Stomach (tissue), 9 donors: ENCODE data around the gene NPHP4. TPM values are rescaled to one million over a fixed set of nuclear protein-coding genes. Genes with fewer than 3 reads are reported as not detected.

Source experiments
- DNase-seq, 2 donors: peaks; one replicate each; pipeline versions ENCODE4 v3.0.0 to v3.0.0-alpha.2; 2013 to 2019
- H3K27ac ChIP-seq, 5 donors: fragments of 200-600 bp in 4 of 5; sonication (generic) in 4 of 5; one replicate each; pipeline ENCODE4 v1.5.1; 2013 to 2019; ENCODE audit warnings: mild to moderate bottlenecking in 1 of 5, moderate library complexity in 1 of 5
- H3K27me3 ChIP-seq, 3 donors: fragments of 200-600 bp; sonication (generic); one replicate each; pipeline ENCODE4 v1.5.1; 2017 to 2019; ENCODE audit warnings: mixed run types in 1 of 3
- H3K36me3 ChIP-seq, 4 donors: fragments of 200-600 bp; sonication (generic); 1 replicate in 3 of 4; 2 replicates in 1 of 4; pipeline ENCODE4 v1.5.1; 2016 to 2019
- H3K4me1 ChIP-seq, 4 donors: fragments of 200-600 bp; sonication (generic); one replicate each; pipeline ENCODE4 v1.5.1; 2016 to 2019
- H3K4me3 ChIP-seq, 4 donors: fragments of 200-600 bp; sonication (generic) in 3 of 4; one replicate each; pipeline ENCODE4 v1.5.1; 2016 to 2019; ENCODE audit warnings: mild to moderate bottlenecking in 1 of 4
- H3K9me3 ChIP-seq, 4 donors: fragments of 200-600 bp; sonication (generic); one replicate each; pipeline ENCODE4 v1.5.1; 2016 to 2019
- CTCF ChIP-seq, 7 experiments: fragments of 450-650 bp in 4 of 7; fragments of 200-600 bp in 3 of 7; sonication (generic) in 3 of 7; IDR thresholded peaks; one replicate each; pipeline ENCODE4 v1.5.1; 2016 to 2019; ENCODE audit warnings: antibody characterized with exemption in 7 of 7, control low read depth in 2 of 7, mild to moderate bottlenecking in 1 of 7
- EP300 ChIP-seq: sonication (generic); formaldehyde crosslinking; IDR thresholded peaks from one replicate; pipeline ENCODE4 v1.6.1; 2017; ENCODE audit warnings: antibody characterized with exemption
- POLR2A ChIP-seq, 4 donors: fragments of 450-650 bp; IDR thresholded peaks; one replicate each; pipeline ENCODE4 v1.6.1; 2016; ENCODE audit warnings: antibody characterized with exemption in 4 of 4, control low read depth in 2 of 4, mild to moderate bottlenecking in 1 of 4, moderate library complexity in 1 of 4
- POLR2AphosphoS5 ChIP-seq, 3 donors: sonication (generic); formaldehyde crosslinking; IDR thresholded peaks; one replicate each; pipeline ENCODE4 v1.6.1; 2016; ENCODE audit warnings: antibody characterized with exemption in 3 of 3
- WGBS, 5 donors: extraction: QIAGEN DNeasy Blood & Tissue Kit in 3 of 5; methylation state at CpG; one replicate each; pipeline versions ENCODE4 v1.1.5 to v1.1.7; 2013 to 2018; 5-methylcytosine and 5-hydroxymethylcytosine counted together
- intact Hi-C: fragments of 100-400 bp; cut with DNase I; formaldehyde crosslinking; loops from one replicate; pipeline ENCODE4 v1.15.1; 2023; ENCODE audit warnings: low total_unique reads
- polyA plus RNA-seq, 3 donors: library from polyadenylated mRNA; stranded (reverse); fragments of 200-250 nt; gene quantifications; one replicate each; pipeline ENCODE4 v1.2.3, GENCODE V29; 2013
- total RNA-seq, 5 donors: library from RNA; depleted of rRNA; stranded (reverse); fragments of >200 nt; gene quantifications; one replicate each; pipeline versions ENCODE4 v1.1.0 to v1.2.3, GENCODE V29; 2014 to 2016
- donor health status: healthy with polysubstance abuse.
- donor health status: Bipolar disorder and iron deficiency.
- donor health status: healthy.

The NPHP4 gene
- total and polyA plus RNA-seq, 8 donors: 1.9 to 29.7 (median 7.3) TPM

GRCh38 chr1:5960336-5960735 lies 31.9 kb downstream of the NPHP4 start:
- TF ChIP-seq CTCF (IDR thresholded peaks at IDR 0.05): no peak
- no peak for TF ChIP-seq EP300
- TF ChIP-seq POLR2AphosphoS5 (IDR thresholded peaks at IDR 0.05): no peak
- no peak for TF ChIP-seq POLR2A (IDR thresholded peaks at IDR 0.05)
- WGBS, 5 donors: 91 to 94% (median 91%) methylated on average over 7 of the region's 7 CpGs
- H3K4me3 ChIP-seq: no peak overlapping the region
- H3K36me3 ChIP-seq: peaks cover 0 to 83% (median 79%) of the 10 kb centered on the region in 4 donors
- H3K4me1 ChIP-seq: no peaks in the 10 kb centered on the region
- H3K27me3 ChIP-seq: no peaks in the 10 kb centered on the region
- no peak overlapping the region for H3K27ac ChIP-seq
- H3K9me3 ChIP-seq: no peaks in the 10 kb centered on the region
- no peak for DNase-seq
- intact Hi-C loops: no loop called here

- WGBS, 5 donors: 92 to 95% (median 92%) methylated on average over 9 of the region's 9 CpGs
- TF ChIP-seq EP300 (no peak), POLR2A (IDR thresholded peaks at IDR 0.05) (no peak), POLR2AphosphoS5 (IDR thresholded peaks at IDR 0.05) (no peak), CTCF (IDR thresholded peaks at IDR 0.05) (no peak)
- no peak for DNase-seq
- intact Hi-C loops: no loop called here
- no peaks in the 10 kb centered on the region for H3K9me3 ChIP-seq
- H3K27ac ChIP-seq: no peak overlapping the region
- no peak overlapping the region for H3K4me3 ChIP-seq
- H3K27me3 ChIP-seq: no peaks in the 10 kb centered on the region
- H3K4me1 ChIP-seq: no peaks in the 10 kb centered on the region
- H3K36me3 ChIP-seq: peaks cover 0 to 83% (median 80%) of the 10 kb centered on the region in 4 donors
Observed at GRCh38 chr1:5959667-5960230, 32.5 kb downstream of the NPHP4 start.

GRCh38 chr1:5959087-5959486 lies 33.1 kb downstream of the NPHP4 start:
- no peaks in the 10 kb centered on the region for H3K27me3 ChIP-seq
- TF ChIP-seq EP300 (no peak), CTCF (IDR thresholded peaks at IDR 0.05) (no peak), POLR2A (IDR thresholded peaks at IDR 0.05) (no peak), POLR2AphosphoS5 (IDR thresholded peaks at IDR 0.05) (no peak)
- H3K4me1 ChIP-seq: no peaks in the 10 kb centered on the region
- WGBS, 5 donors: 88 to 95% (median 91%) methylated on average over 13 of the region's 13 CpGs
- no peaks in the 10 kb centered on the region for H3K9me3 ChIP-seq
- no peak overlapping the region for H3K4me3 ChIP-seq
- H3K36me3 ChIP-seq: peaks cover 0 to 89% (median 84%) of the 10 kb centered on the region in 4 donors
- intact Hi-C loops: no loop called here
- no peak overlapping the region for H3K27ac ChIP-seq
- no peak for DNase-seq

GRCh38 chr1:5956022-5956830 lies 36.0 kb downstream of the NPHP4 start:
- WGBS, 5 donors: 88 to 92% (median 90%) methylated on average over 10 of the region's 10 CpGs
- Histone ChIP-seq H3K9me3 (no peaks in the 10 kb centered on the region), H3K27ac (no peak overlapping the region), H3K36me3 (peaks cover 0 to 95% (median 89%) of the 10 kb centered on the region in 4 donors), H3K4me1 (no peaks in the 10 kb centered on the region), H3K27me3 (no peaks in the 10 kb centered on the region), H3K4me3 (no peak overlapping the region)
- intact Hi-C loops: no loop called here
- no peak for DNase-seq
- TF ChIP-seq EP300: no peak
- no peak for TF ChIP-seq POLR2AphosphoS5 (IDR thresholded peaks at IDR 0.05)
